Left ventricle myocardium inferior (tissue), 1 donor: ENCODE data around the gene PMEPA1. TPM values are rescaled to one million over a fixed set of nuclear protein-coding genes. Genes with fewer than 3 reads are reported as not detected.

Experiments used
- DNase-seq: peaks from one replicate; pipeline ENCODE4 v3.0.0-alpha.2; 2020
- H3K27ac ChIP-seq: fragments of 200-600 bp; replicated peaks from 2 replicates; pipeline ENCODE4 v1.8.0; 2021
- H3K27me3 ChIP-seq: fragments of 200-600 bp; 2 replicates; pipeline ENCODE4 v1.8.0; 2021; ENCODE audit warnings: low read depth
- H3K36me3 ChIP-seq: fragments of 200-600 bp; 2 replicates; pipeline ENCODE4 v1.8.0; 2021
- H3K4me1 ChIP-seq: fragments of 200-600 bp; 2 replicates; pipeline ENCODE4 v1.8.0; 2021
- H3K4me3 ChIP-seq: fragments of 200-600 bp; 2 replicates; pipeline ENCODE4 v1.8.0; 2021; ENCODE audit warnings: mild to moderate bottlenecking, moderate library complexity
- H3K9me3 ChIP-seq: fragments of 200-600 bp; replicated peaks from 2 replicates; pipeline ENCODE4 v1.8.0; 2021
- intact Hi-C: fragments of 100-400 bp; cut with micrococcal nuclease; formaldehyde crosslinking; loops from one replicate; pipeline ENCODE4 v1.11.0; 2022
- total RNA-seq: library from RNA; stranded (reverse); fragmentation: NEBNext Ultra II Directional; extraction: Animal tissue kit (Norgen Biotek cat#: 25700); gene quantifications from one replicate; pipeline ENCODE4 v1.2.1, GENCODE V29; 2021
- TF ChIP-seq, protein P1 (sequence below): fragments of 200-600 bp; IDR thresholded peaks from 2 replicates; pipeline ENCODE4 v1.8.0; 2021; ENCODE audit warnings: antibody characterized with exemption, mild to moderate bottlenecking, borderline replicate concordance
- donor health status: DM: no; HTN: yes; CAD: no; lungs with severe emphysema.

The PMEPA1 gene
- total RNA-seq, 1 donor from 2014 or later: 36.4 TPM

GRCh38 chr20:57718490-57719009 is 8.7 kb upstream of the PMEPA1 start:
- peak; percentile 97 for DNase-seq
- Histone ChIP-seq H3K36me3 (no peaks in the 10 kb centered on the region), H3K27ac (no peak overlapping the region), H3K27me3 (no peaks in the 10 kb centered on the region), H3K9me3 (no peaks in the 10 kb centered on the region), H3K4me1 (peaks cover 48% of the 10 kb centered on the region), H3K4me3 (peak overlapping the region; percentile 55)
- intact Hi-C loops: no loop called here
- TF ChIP-seq, protein P1, sequence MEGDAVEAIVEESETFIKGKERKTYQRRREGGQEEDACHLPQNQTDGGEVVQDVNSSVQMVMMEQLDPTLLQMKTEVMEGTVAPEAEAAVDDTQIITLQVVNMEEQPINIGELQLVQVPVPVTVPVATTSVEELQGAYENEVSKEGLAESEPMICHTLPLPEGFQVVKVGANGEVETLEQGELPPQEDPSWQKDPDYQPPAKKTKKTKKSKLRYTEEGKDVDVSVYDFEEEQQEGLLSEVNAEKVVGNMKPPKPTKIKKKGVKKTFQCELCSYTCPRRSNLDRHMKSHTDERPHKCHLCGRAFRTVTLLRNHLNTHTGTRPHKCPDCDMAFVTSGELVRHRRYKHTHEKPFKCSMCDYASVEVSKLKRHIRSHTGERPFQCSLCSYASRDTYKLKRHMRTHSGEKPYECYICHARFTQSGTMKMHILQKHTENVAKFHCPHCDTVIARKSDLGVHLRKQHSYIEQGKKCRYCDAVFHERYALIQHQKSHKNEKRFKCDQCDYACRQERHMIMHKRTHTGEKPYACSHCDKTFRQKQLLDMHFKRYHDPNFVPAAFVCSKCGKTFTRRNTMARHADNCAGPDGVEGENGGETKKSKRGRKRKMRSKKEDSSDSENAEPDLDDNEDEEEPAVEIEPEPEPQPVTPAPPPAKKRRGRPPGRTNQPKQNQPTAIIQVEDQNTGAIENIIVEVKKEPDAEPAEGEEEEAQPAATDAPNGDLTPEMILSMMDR: no peak

GRCh38 chr20:57717797-57718196 is 8.0 kb upstream of the PMEPA1 start:
- Histone ChIP-seq H3K27me3 (no peaks in the 10 kb centered on the region), H3K27ac (peak overlapping the region; percentile 80), H3K4me1 (peaks cover 55% of the 10 kb centered on the region), H3K4me3 (peak overlapping the region; percentile 13), H3K9me3 (no peaks in the 10 kb centered on the region), H3K36me3 (no peaks in the 10 kb centered on the region)
- DNase-seq: no peak
- intact Hi-C loops: no loop called here
- TF ChIP-seq, protein P1: no peak

- no peaks in the 10 kb centered on the region for H3K36me3 ChIP-seq
- H3K4me1 ChIP-seq: peaks cover 64% of the 10 kb centered on the region
- no peaks in the 10 kb centered on the region for H3K9me3 ChIP-seq
- DNase-seq: peak; percentile 62
- H3K4me3 ChIP-seq: peak overlapping the region; percentile 13
- H3K27me3 ChIP-seq: no peaks in the 10 kb centered on the region
- peak overlapping the region; percentile 80 for H3K27ac ChIP-seq
- TF ChIP-seq, protein P1: no peak
- intact Hi-C loops: no loop called here
Measured at GRCh38 chr20:57716901-57717300, 7.1 kb upstream of the PMEPA1 start.

DNA sequence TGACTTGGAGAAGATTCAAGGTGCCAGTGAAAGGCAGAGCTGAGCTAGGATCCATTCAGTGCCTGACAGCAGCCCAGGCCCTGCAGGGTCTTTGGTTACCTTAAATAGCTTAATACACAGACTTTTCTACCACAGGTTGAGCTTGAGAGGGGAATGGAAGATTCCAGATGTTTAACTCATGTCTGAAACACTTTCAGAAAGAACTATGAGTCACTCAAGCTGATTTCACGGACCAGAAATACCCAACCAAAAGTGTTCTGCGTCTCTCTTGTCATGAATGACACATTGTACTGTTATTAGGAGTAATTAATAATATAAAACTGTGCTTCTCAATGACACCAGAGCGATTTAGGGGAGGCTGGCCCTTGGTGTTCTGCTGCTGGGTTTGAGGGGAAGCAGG is 6.4 kb upstream of the PMEPA1 start:
- intact Hi-C loops: no loop called here
- Histone ChIP-seq H3K36me3 (no peaks in the 10 kb centered on the region), H3K27ac (peak overlapping the region; percentile 80), H3K4me1 (peaks cover 71% of the 10 kb centered on the region), H3K4me3 (no peak overlapping the region), H3K9me3 (no peaks in the 10 kb centered on the region), H3K27me3 (no peaks in the 10 kb centered on the region)
- no peak for DNase-seq
- TF ChIP-seq, protein P1: no peak

GRCh38 chr20:57715268-57715904 is 5.6 kb upstream of the PMEPA1 start:
- no peak for DNase-seq
- intact Hi-C loops: no loop called here
- TF ChIP-seq, protein P1: no peak
- no peak overlapping the region for H3K4me3 ChIP-seq
- H3K9me3 ChIP-seq: no peaks in the 10 kb centered on the region
- H3K27ac ChIP-seq: peak overlapping the region; percentile 80
- H3K36me3 ChIP-seq: no peaks in the 10 kb centered on the region
- peaks cover 79% of the 10 kb centered on the region for H3K4me1 ChIP-seq
- H3K27me3 ChIP-seq: no peaks in the 10 kb centered on the region
